WERI-Rb-1 (cell line): ENCODE measurements around the gene TLL1.

Experiments
- DNase-seq: peaks from one replicate; pipeline ENCODE4 v3.0.0-alpha.2; 2020
- H3K27ac ChIP-seq: fragments of 250-450 bp; sonication (Bioruptor Pico); 2 replicates; pipeline ENCODE4 v1.5.1; 2020; ENCODE audit warnings: mild to moderate bottlenecking, moderate library complexity
- H3K27me3 ChIP-seq: fragments of 250-450 bp; sonication (Bioruptor Pico); 2 replicates; pipeline ENCODE4 v1.5.1; 2021; ENCODE audit warnings: mild to moderate bottlenecking, low read depth, moderate library complexity; ENCODE audit not compliant: insufficient read depth, severe bottlenecking
- H3K36me3 ChIP-seq: fragments of 250-450 bp; sonication (Bioruptor Pico); 2 replicates; pipeline ENCODE4 v1.5.1; 2020; ENCODE audit warnings: mild to moderate bottlenecking, moderate library complexity
- H3K4me3 ChIP-seq: 2 replicates; pipeline ENCODE4 v1.5.1; 2011; ENCODE audit warnings: low read depth, mild to moderate bottlenecking, control low read depth, low read length
- H3K9me3 ChIP-seq: fragments of 250-450 bp; sonication (Bioruptor Pico); 2 replicates; pipeline ENCODE4 v1.5.1; 2021; ENCODE audit warnings: mild to moderate bottlenecking, moderate library complexity; ENCODE audit not compliant: severe bottlenecking
- CTCF ChIP-seq: IDR thresholded peaks from 2 replicates; pipeline ENCODE4 v1.5.1; 2011; ENCODE audit warnings: low read depth, mild to moderate bottlenecking, control low read depth, inconsistent platforms, low read length

The TLL1 gene

DNA sequence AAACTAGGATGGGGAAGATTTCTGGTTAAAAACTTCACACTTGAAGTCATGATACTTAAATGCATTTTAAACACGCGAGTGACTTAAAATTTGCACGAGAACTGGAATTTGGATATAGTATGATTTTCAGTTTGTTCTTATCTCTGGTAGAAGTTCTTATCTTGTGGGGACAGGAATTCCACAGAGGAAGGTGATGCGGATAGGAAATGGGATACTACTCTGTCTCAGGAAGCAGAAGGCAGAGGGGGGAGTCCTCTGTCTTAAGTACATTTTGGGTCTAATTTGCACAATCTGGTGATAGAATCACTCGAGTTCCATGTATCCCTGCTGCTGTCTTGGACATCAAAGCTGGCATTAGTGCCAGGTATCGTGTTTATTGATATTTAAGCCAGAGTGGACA, 53.3 kb downstream of the TLL1 start:
- no peak overlapping the region for H3K27ac ChIP-seq
- H3K27me3 ChIP-seq: no peaks in the 10 kb centered on the region
- no peaks in the 10 kb centered on the region for H3K9me3 ChIP-seq
- no peak for TF ChIP-seq CTCF
- no peak for DNase-seq
- no peaks in the 10 kb centered on the region for H3K36me3 ChIP-seq
- H3K4me3 ChIP-seq: no peak overlapping the region

DNA sequence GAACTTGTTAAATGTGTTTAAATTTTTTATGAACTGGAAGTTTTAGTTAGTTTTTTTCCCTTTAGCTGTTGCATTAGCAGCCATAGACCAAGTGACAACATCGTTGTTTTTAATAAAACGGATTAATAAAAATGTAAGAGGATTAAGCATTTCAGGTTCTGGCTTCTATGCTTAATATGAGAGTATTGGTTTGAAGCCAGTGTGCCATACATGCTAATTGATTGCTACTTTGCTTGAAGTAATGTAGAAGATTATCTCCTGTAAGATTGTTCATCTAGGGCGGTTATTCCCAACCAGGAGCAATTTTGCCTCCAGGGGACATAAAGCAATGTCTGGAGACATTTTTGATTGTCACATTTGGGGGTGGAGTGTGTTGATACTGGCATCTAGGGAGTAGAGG, 54.3 kb downstream of the TLL1 start:
- DNase-seq: no peak
- Histone ChIP-seq H3K27ac (no peak overlapping the region), H3K9me3 (no peaks in the 10 kb centered on the region), H3K4me3 (no peak overlapping the region), H3K27me3 (no peaks in the 10 kb centered on the region), H3K36me3 (no peaks in the 10 kb centered on the region)
- no peak for TF ChIP-seq CTCF

GRCh38 chr4:165927815-165928214, 54.8 kb downstream of the TLL1 start:
- Histone ChIP-seq H3K36me3 (no peaks in the 10 kb centered on the region), H3K27me3 (no peaks in the 10 kb centered on the region), H3K9me3 (no peaks in the 10 kb centered on the region), H3K4me3 (no peak overlapping the region), H3K27ac (no peak overlapping the region)
- no peak for DNase-seq
- no peak for TF ChIP-seq CTCF

DNA sequence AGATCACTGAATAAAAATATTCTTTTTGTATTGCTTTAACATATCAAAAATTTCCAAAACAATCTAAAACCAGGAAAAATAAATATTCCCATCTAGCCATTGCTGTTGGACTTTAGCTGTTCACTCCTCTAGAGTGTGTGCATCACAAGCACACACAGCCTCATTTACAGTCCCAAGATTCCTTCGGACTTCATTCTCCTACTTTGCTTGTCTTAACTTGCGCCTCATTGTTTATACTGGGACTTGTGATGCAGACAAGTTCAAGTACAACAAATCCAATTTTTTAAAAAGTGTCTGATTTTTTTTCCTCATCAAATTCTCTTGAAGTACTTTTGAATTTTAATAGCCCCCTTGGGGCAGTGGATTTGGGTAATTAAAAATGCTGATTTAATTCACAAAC, 55.6 kb downstream of the TLL1 start:
- Histone ChIP-seq H3K27me3 (no peaks in the 10 kb centered on the region), H3K27ac (no peak overlapping the region), H3K4me3 (no peak overlapping the region), H3K9me3 (no peaks in the 10 kb centered on the region), H3K36me3 (no peaks in the 10 kb centered on the region)
- TF ChIP-seq CTCF: no peak
- DNase-seq: no peak

DNA sequence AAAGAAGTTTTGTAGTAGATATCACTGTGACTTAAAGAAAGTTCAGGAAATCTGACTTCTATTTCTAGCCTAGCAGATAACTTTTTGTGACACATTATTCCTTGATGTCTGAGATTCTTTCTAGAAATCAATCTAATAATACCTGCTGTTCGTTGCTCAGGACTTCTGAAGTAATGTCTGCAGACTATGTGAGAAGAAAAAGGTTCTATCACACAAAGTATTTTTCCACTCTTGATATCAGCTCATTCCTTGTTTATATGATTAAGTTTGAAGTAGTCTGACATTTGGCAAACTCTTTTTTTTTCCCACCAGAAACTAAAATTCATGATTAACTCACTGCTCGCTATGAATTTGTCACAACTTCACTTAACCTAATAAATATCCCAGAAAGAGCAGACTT, 56.6 kb downstream of the TLL1 start:
- no peak for DNase-seq
- no peak for TF ChIP-seq CTCF
- H3K4me3 ChIP-seq: no peak overlapping the region
- no peak overlapping the region for H3K27ac ChIP-seq
- H3K36me3 ChIP-seq: no peaks in the 10 kb centered on the region
- no peaks in the 10 kb centered on the region for H3K27me3 ChIP-seq
- H3K9me3 ChIP-seq: no peaks in the 10 kb centered on the region

- no peaks in the 10 kb centered on the region for H3K36me3 ChIP-seq
- no peaks in the 10 kb centered on the region for H3K27me3 ChIP-seq
- DNase-seq: no peak
- H3K4me3 ChIP-seq: no peak overlapping the region
- H3K9me3 ChIP-seq: no peaks in the 10 kb centered on the region
- TF ChIP-seq CTCF: no peak
- no peak overlapping the region for H3K27ac ChIP-seq
These were observed 58.7 kb downstream of the TLL1 start for GRCh38 chr4:165931741-165932140.
